Keratinocyte (primary cell): ENCODE results near the gene DNAJB6.

Source experiments
- CTCF ChIP-seq, 3 experiments: IDR thresholded peaks in 1 of 3; conservative IDR thresholded peaks in 1 of 3; optimal IDR thresholded peaks in 1 of 3; 2 replicates in 2 of 3; 3 replicates in 1 of 3; pipeline versions ENCODE3 to v1.5.1; 2011; ENCODE audit warnings: low read length in 3 of 3, mild to moderate bottlenecking in 3 of 3, moderate library complexity in 2 of 3, control low read depth in 1 of 3, inconsistent platforms in 1 of 3; ENCODE audit not compliant: insufficient read depth in 2 of 3; ENCODE audit errors: extremely low read depth in 1 of 3
- EZH2 ChIP-seq: IDR thresholded peaks from one replicate; pipeline ENCODE4 v1.6.1; 2012; ENCODE audit warnings: inconsistent platforms, mild to moderate bottlenecking, low read length, moderate library complexity

GRCh38 chr7:157406971-157407370, 70.2 kb downstream of the DNAJB6 start:
- TF ChIP-seq CTCF (optimal IDR thresholded peaks at IDR 0.05 in 1 of 3, IDR thresholded peaks at IDR 0.05 in 1 of 3, conservative IDR thresholded peaks at IDR 0.05 in 1 of 3; ENCODE audit: extremely low read depth in 1 of 3, insufficient read depth in 2 of 3, low read length in 3 of 3), result no peak
- no peak for TF ChIP-seq EZH2
